SK-N-SH treated with all-trans-retinoic acid at 6 μM for 48 hours (cell line): ENCODE measurements around the gene OTOA.
A peak's percentile ranks its signal among the peaks of the same experiment; 100 is the strongest.
"Not testable (repeated sequence)": the region's sequence is repeated elsewhere in the genome, so short reads cannot be mapped to it uniquely, and the experiment has no call there.

ENCODE experiments used
- ATAC-seq: fragments of 200-7000 bp; cut with Tn5 transposase; 3 replicates; pipeline ENCODE4 v1.9.1; 2020; ENCODE audit warnings: mild to moderate bottlenecking, moderate library complexity

The OTOA gene

GRCh38 chr16:21770584-21770983 lies 106.8 kb downstream of the OTOA start:
- not testable (repeated sequence) for ATAC-seq

GRCh38 chr16:21772547-21773206 lies 108.9 kb downstream of the OTOA start:
- not testable (repeated sequence) for ATAC-seq

- ATAC-seq = not testable (repeated sequence)
Observed at GRCh38 chr16:21773207-21773553, 109.4 kb downstream of the OTOA start.

GRCh38 chr16:21780525-21780924 lies 116.8 kb downstream of the OTOA start:
- ATAC-seq = not testable (repeated sequence)

- peak; percentile 75 for ATAC-seq
Observed at GRCh38 chr16:21790506-21790905, 126.7 kb downstream of the OTOA start.

- not testable (repeated sequence) for ATAC-seq
Observed at GRCh38 chr16:21793310-21793709, 129.5 kb downstream of the OTOA start.

- not testable (repeated sequence) for ATAC-seq
Observed at GRCh38 chr16:21798601-21799000, 134.8 kb downstream of the OTOA start.

GRCh38 chr16:21801538-21802374 lies 138.0 kb downstream of the OTOA start:
- peak; percentile 91 for ATAC-seq

GRCh38 chr16:21802375-21802663 lies 138.6 kb downstream of the OTOA start:
- not testable (repeated sequence) for ATAC-seq
